ENCODE measurements around the gene STAC2.
A peak's percentile ranks its signal among the peaks of the same experiment; 100 is the strongest.

STAC2 gene

DNA sequence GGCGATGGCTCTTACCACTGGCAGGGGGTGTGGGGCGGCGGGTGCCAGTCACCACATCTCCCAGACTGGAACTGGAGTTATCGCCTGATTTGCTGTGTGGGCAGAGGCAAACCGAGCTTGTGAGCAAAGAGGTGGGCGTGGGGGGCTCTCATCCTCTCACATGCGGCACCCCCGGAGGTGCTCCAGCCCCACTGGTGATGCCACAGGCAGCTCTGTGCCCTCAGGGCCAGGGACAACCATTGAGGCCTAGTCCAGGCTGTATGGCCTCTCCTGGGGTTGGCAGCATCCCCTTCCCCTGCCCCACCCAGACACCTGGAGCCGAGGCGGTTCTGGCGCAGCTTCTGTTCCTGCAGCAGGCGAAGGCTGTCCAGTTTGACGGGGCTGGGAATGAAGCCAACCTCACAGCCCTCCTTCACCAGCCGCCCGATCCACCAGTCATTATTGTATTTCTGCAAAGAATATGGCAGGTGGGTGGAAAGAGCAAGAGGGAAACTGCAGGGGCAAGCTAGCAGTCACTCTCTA lies 39.2 kb downstream of the STAC2 start:
- no peak for DNase-seq

- no peak for DNase-seq
These were observed 42.0 kb downstream of the STAC2 start for GRCh38 chr17:39183720-39184119.

DNA sequence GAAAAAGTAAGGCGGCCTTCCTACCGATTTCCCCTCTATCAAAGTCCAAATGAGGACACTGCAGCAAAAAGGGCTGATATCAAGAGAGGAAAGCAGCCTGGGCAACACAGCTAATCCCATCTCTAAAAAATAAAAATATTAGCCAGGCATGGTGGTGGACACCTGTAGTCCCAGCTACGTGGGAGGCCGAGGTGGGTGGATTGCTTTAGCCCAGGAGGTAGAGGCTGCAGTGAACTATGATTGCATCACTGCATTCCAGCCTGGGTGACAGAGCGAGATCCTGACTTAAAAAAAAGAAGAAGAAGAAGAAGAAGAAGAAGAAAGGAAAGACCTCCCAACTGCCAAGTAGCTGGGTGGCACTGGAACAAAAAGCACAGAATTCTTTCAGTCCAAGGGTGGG lies 42.7 kb downstream of the STAC2 start:
- DNase-seq = no peak

- no peak for DNase-seq
These were observed 44.4 kb downstream of the STAC2 start for GRCh38 chr17:39181303-39181702.

DNA sequence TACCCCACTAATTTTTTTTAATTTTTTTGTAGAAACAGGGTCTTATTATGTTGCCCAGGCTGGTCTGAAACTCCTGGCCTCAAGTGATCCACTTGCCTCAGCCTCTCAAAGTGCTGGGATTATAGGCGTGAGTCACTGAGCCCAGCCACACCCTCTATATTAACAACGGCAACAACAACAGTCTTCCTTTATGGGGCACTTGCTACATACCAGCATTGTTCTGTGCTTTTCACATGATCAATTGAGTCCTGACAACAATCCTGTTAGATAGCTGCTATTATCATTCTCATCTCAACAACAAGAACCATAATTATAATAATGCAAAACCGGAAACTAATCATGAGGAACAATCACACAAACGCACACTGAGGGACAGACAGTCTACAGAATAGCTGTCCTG lies 47.2 kb downstream of the STAC2 start:
- DNase-seq = no peak

- DNase-seq = no peak
These were observed 48.5 kb downstream of the STAC2 start for GRCh38 chr17:39177256-39177655.

DNA sequence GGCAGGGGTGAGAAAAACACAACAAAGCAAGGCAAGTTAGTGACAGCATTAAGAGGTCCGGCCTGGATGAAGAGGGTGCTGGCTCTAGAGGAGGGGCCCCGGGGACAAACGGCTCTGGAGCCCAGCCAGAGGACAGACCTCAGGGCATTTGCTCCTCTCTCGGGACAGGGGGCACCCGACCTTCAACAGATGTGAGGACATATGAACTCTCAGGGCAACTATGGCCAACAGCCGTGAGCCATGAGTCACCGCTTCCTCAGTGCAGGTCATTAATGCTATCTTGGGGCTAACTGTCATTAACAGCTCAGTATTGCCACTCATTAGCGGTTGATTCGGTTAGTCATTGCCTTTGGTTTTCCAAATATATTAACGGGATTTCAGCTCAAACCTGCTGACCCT lies 50.1 kb downstream of the STAC2 start:
- no peak for DNase-seq

- DNase-seq = peak; percentile 77 to 78
These were observed 50.6 kb downstream of the STAC2 start for GRCh38 chr17:39174920-39175694.

DNA sequence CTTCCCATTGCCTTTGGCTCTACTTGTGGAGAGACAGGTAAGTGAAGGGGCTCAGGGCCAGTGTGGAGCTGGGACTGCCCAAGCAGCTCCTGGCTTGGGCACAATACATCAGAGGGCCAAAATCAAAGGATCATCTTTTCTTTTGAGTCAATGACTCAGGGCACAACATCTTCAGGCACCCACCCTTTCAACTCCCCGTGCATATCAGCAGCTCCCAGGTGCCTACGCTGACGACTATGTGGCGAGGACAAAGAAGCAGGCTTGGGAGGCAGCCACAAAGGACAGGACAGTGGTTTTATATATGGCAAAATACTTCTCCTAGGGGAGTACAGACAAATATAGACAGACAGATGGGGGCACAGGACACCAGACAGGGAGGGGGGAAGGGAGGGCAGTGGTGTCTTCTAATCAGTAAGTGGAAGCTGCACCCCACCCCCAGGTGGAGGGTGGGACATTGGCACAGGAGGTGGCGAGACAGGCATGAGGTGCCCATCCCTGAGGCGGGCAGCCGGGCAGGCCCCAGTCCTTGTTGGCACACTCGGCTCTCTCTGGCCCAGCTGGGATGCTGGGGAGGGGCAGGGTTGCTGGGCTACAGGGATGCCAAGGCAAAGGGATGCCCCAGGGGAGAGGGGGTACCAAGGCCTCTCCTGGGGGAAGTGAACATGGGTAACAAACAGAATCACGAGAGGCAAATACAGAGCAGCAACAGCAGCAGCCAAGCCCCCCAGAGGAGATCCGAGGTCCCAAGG lies 52.0 kb downstream of the STAC2 start:
- DNase-seq = no peak

DNA sequence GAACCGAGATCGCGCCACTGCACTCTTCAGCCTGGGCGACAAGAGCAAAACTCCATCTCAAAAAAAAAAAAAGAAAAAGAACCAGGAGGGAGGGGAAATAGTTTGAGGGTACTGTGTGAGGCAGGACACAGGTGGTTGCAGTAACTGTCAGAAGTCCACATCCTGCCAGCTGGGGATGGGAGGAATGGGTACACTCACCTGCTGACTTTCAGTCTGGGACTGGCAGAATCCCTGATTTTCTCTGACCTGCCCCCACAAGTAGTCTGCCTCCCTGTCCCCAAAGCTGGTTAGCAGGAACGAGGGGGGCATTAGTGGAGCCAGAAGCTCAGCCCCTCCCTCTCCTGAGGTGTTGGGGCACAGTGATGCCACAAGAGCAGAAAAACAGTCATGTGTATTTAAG lies 52.7 kb downstream of the STAC2 start:
- DNase-seq = no peak

- DNase-seq = no peak
These were observed 53.8 kb downstream of the STAC2 start for GRCh38 chr17:39171933-39172332.

DNA sequence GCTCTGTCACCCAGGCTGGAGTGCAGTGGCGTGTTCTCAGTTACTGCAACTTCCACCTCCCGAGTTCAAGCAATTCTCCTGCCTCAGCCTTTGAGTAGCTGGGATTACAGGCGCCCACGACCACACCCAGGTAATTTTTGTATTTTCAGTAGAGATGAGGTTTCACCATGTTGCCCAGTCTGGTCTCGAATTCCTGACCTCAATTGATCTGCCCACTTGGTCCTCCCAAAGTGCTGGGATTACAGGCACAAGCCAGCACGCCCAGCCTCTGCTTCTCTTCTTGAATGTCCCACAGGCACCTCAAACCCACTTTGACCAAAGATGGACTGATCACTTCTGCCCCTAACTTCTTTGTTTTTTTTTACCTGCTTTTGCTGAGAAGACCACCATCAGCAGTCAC lies 55.2 kb downstream of the STAC2 start:
- no peak for DNase-seq

GRCh38 chr17:39170109-39170508 lies 55.6 kb downstream of the STAC2 start:
- no peak for DNase-seq

DNA sequence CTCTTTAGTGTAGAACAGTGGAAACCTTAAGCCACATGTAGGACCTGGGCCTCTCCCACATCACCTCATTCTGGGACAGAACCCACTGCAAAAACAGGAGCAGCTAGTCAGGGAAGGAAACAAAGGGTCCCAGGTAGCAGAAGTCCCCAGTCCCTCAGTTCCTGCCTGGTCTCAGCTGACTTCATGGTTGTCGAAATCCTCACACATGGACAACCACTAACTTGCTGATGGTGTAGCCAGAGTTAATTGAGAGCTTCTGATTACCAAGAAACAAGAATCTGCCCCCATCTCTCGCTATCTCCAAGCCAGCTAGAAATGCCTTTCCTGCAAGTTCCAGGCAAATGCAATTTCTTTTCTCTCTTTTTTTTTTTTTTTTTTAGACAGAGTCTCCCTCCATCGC lies 56.2 kb downstream of the STAC2 start:
- DNase-seq = no peak

- DNase-seq = no peak
These were observed 56.6 kb downstream of the STAC2 start for GRCh38 chr17:39169101-39169500.

DNA sequence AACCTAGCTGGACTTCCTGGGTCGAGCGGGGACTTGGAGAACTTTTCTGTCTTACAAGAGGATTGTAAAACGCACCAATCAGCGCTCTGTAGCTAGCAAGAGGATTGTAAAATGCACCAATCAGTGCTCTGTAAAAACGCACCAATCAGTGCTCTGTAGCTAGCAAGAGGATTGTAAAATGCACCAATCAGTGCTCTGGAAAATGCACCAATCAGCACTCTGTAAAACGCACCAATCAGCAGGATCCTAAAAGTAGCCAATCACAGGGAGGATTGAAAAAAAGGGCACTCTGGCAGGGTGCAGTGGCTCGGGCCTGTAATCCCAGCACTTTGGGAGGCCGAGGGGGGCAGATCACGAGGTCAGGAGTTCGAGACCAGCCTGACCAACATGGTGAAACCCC lies 57.2 kb downstream of the STAC2 start:
- peak in 1 of 2 donors; percentile 11 for DNase-seq

DNA sequence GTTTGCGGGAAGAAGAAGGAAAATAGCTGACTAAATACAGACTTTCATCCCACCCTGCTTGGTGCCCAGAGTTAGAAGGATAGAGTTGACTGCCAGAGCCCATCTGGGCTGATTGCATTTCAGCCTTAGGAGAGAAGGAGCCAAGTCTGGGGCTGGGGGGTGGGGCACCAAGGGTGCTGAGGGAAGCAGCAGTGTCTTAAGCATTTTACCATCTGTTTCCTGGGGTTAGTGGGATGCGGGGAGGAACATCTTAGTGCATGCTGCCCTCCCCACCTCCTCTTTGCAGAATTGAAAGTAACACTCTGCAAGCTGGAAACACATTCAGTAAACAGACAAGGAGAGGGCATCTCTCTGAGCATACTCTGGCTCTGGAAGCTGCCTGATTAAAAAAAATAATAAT lies 58.3 kb downstream of the STAC2 start:
- peak in 1 of 2 donors; percentile 24 for DNase-seq

DNA sequence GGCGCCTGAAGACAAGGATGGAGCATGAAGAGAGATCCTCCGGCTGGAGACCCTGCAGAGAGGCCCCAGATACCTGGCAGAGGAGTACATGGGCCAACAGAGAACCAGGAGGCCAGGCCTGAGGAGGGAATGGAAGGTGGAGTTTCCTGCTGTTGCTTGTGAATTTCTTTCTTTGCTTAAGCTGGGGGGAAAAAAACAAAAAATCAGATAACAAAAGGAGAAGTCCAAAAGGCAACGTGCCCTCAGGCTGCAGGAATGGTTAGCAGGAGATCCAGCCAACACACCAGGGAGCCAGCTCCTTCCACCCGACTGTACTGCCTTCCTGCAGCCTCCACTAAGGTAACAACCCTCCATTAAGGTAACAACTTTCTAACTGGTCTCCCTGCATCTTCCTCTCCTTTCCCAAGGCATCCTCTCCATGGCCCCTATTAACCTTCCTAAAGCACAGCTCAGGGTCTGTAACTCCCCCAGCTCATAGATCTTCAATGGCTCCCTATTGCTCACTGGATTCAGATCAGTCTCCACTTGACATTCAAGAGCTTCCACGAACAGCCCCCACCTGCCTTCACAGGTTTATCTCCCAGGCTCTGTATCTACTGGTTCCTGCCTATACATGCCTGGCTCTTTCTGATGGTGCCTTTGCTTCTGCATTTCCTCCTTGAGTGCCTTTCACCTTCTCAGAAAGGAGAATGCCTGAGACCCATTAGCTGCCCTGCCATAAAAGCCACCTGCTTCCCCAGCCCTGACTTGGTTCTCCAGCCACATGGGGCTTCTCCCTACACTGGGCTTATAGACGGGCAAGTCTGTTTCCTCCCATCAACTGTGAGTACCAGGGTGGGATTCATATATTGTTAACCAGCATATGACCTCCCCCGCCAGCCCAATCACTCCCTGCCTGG lies 59.1 kb downstream of the STAC2 start:
- DNase-seq = no peak

DNA sequence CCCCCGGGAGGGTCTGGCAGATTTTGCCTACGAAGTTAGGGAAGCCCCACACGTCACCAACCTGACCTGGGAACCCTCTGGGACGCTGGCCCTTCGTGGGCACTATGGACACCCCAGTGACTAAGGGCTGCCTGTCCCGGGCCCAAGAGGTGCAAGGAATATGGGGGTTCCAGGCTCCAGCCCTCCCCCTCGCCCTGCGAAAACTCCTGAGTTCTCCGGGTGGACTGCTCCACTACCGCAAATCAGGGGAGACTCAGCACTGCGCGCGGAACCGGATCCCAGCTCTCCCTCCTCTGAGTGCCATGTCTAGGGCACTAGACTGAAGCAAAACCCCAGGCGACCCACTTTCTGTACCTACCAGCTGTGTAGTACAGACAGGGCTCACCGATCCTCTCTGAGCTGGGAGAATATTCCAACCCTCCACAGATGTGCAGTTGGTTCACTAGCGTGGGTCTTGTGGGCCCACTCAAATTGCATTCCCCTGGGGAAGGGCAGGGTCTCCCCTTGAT lies 59.9 kb downstream of the STAC2 start, which contains the start of gene ARL5C:
ARL5C (minus strand) TSS at position 321 of the 509 bp plus-strand sequence. CDS start 401 bp downstream, outside the sequence.
- no peak for DNase-seq

DNA sequence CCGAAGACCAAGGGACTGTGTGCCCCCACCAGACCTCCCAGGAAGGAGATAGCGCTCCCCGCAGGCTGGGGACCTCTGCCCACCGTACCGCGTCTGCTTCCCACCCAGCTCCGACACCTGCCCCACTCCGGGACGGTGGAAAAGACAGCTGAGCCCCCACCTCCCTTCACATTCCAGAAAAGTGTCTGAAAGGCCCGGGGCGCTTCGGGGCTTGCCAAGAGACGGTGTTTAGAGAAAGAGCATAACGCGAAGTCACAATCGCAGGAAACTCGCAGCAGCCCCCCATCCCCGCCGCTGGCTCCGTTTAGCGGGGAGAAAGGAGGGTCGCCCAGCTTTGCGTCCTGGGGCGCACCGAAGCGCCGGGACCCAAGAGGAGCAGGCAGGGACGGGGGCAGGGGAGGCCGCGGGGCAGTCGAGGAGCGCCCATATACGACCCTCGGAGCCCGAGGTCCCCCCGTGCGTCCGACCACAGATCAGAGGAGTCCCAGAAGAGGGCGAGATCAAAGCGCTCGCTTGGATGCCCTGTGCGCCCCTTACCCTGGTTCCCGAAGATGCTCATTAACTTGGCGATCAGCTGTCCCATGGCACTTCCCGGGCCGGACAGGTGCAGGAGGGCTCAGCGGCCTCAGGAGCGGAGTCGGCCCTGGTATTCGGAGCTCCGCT lies 60.4 kb downstream of the STAC2 start:
- no peak for DNase-seq

DNA sequence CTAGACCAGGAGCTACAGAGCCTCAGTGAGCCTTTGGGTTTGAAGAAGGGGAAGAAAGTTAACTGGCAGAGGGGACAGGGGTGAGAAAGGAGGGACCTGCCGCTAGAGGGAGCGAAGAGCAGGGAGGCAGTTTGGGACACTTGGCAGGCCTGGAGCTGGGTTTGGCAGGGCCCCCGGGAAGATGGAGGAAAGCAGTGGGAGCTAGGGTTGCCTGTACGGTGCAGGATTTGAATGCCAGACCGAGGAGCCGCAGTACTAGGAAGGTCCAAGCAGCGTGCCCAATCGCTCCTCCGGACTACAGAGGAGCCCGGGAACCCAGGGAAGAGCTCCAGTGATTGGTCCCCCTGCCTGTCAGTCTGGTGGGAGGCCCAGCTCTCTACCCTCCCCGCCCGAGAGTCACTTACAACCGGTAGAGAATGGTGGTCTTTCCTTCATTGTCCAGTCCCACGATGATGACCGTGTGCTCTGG lies 61.0 kb downstream of the STAC2 start:
- peak; percentile 79 to 81 for DNase-seq

DNA sequence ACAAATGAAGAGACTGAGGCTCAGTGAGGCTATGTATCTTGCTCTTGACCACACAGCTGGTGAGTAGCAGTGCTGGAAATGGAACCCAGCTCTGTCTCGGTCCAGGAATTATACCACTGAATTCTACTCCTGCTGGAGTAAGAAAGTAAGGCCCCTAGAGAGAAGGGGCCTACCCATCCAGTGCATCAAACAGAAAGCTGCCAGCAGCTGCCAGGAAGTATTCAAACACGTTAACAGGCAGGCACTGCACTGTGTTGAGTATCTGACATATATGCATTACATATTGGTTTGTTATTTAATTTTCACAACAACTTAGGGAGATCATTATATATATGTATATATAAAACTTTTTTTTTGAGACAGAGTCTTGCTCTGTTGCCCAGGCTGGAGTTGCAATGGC lies 63.8 kb downstream of the STAC2 start:
- DNase-seq = no peak
